ENCODE data around the gene WARS2.

Gene WARS2

DNA sequence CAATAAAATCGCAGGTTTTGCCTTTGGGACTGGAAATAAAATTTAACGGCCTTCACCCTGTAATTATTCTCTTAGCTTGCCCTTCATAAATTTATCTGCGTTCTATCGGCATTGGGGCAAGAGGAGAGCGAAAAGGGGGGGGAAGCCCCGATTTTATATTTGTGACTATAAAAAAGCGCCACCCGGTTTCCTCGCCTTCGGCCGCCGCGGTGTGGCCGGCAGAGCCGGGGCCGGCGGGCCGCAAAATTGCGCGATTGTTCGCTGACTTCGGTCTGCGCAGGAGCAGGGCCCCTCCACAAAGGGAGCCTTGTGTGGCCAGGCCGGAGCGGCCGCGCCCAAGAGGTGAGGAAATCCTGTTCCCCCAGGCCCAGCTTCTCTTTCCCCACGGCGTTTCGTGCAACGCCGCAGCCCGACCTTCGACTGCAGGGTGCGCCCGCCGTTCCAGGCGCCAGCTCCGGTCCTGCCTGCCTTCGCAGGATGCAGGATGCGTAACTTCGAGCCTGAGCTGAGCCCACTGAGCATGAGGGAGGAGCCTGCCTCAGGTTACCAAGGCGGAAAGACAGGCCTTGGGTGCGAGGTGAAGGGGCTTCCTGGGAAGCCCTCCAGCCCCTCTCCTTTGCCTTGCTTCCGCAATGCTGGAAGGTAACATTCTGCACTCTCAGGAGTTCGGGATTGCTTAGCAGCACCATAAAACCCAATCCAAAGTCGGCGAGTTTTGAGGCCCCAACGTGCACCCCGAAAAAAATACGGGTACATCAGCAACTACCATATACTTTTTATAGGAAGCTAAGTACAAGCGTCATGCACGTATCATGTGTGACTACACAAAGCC, 147.4 kb downstream of the WARS2 start:
- H3K9me3 Mint-ChIP-seq = peaks cover 0 to 11% of the 10 kb centered on the region in 2 donors
- ATAC-seq (replicated peaks) = no peak
- DNase-seq = no peak
- H3K4me3 Mint-ChIP-seq = no peak overlapping the region
- peaks cover 81 to 98% of the 10 kb centered on the region in 2 donors for H3K27me3 Mint-ChIP-seq
- no peak overlapping the region for H3K27ac Mint-ChIP-seq
- H3K36me3 Mint-ChIP-seq (ENCODE audit: insufficient read depth) = peaks cover 6% of the 10 kb centered on the region
- H3K4me1 Mint-ChIP-seq (ENCODE audit: low read depth in 2 of 2) = peaks cover 0 to 2% of the 10 kb centered on the region in 2 donors

GRCh38 chr1:118992237-118992825, 148.1 kb downstream of the WARS2 start:
- Mint-ChIP-seq H3K9me3 (peaks cover 0 to 9% of the 10 kb centered on the region in 2 donors), H3K4me3 (no peak overlapping the region), H3K36me3 (ENCODE audit: insufficient read depth) (peaks cover 6% of the 10 kb centered on the region), H3K27ac (no peak overlapping the region), H3K4me1 (ENCODE audit: low read depth in 2 of 2) (peaks cover 0 to 2% of the 10 kb centered on the region in 2 donors), H3K27me3 (peaks cover 78 to 98% of the 10 kb centered on the region in 2 donors)
- DNase-seq (no peak), ATAC-seq (replicated peaks) (no peak)

GRCh38 chr1:118991448-118991847, 149.0 kb downstream of the WARS2 start:
- Mint-ChIP-seq H3K27ac (no peak overlapping the region), H3K4me1 (ENCODE audit: low read depth in 2 of 2) (peaks cover 0 to 4% of the 10 kb centered on the region in 2 donors), H3K27me3 (peaks cover 87 to 98% of the 10 kb centered on the region in 2 donors), H3K9me3 (peaks cover 0 to 9% of the 10 kb centered on the region in 2 donors), H3K36me3 (ENCODE audit: insufficient read depth) (peaks cover 6% of the 10 kb centered on the region), H3K4me3 (no peak overlapping the region)
- DNase-seq (no peak), ATAC-seq (replicated peaks) (no peak)

DNA sequence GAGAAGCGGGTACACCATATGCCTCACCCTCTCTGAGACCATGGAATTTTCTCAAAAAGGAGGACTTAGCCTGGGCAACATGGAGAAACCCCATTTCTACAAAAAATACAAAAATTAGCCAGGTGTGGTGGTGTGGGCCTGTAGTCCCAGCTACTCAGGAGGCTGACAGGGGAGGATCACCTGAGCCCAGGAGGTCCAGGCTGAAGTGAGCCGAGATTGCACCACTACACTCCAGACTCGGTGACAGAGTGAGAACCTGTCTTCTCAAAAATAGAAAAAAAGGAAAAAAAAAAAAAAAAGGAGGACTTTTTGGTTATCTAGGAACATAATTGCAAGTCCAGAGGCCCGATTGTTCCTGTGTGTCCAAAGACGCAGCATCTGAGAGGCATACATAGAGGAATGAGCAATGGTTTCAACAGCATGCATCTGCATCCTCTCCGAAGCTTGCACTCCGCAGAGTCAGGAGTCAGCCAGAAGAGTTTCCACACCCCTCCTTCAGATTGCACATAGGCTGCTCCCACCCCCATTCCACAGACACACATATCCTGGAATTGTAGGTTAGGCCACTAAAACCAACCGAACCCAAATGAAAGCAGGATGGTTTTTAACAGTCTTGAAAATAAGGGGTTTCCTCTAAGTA, 149.8 kb downstream of the WARS2 start:
- no peak for DNase-seq
- ATAC-seq (replicated peaks) = no peak
- no peak overlapping the region for H3K27ac Mint-ChIP-seq
- no peak overlapping the region for H3K4me3 Mint-ChIP-seq
- H3K27me3 Mint-ChIP-seq = peaks cover 91 to 98% of the 10 kb centered on the region in 2 donors
- H3K4me1 Mint-ChIP-seq (ENCODE audit: low read depth in 2 of 2) = peaks cover 3 to 4% of the 10 kb centered on the region in 2 donors
- peaks cover 6% of the 10 kb centered on the region for H3K36me3 Mint-ChIP-seq (ENCODE audit: insufficient read depth)
- peaks cover 0 to 9% of the 10 kb centered on the region in 2 donors for H3K9me3 Mint-ChIP-seq

GRCh38 chr1:118989878-118990378, 150.5 kb downstream of the WARS2 start:
- Mint-ChIP-seq H3K27ac (no peak overlapping the region), H3K4me1 (ENCODE audit: low read depth in 2 of 2) (peaks cover 3 to 9% of the 10 kb centered on the region in 2 donors), H3K27me3 (peaks cover 91 to 98% of the 10 kb centered on the region in 2 donors), H3K36me3 (ENCODE audit: insufficient read depth) (peaks cover 6% of the 10 kb centered on the region), H3K4me3 (no peak overlapping the region), H3K9me3 (peaks cover 0 to 9% of the 10 kb centered on the region in 2 donors)
- ATAC-seq (replicated peaks) = no peak
- no peak for DNase-seq

- H3K27me3 Mint-ChIP-seq = peaks cover 89 to 98% of the 10 kb centered on the region in 2 donors
- H3K4me3 Mint-ChIP-seq = no peak overlapping the region
- H3K4me1 Mint-ChIP-seq (ENCODE audit: low read depth in 2 of 2) = peaks cover 3 to 12% of the 10 kb centered on the region in 2 donors
- DNase-seq (no peak), ATAC-seq (replicated peaks) (no peak)
- H3K36me3 Mint-ChIP-seq (ENCODE audit: insufficient read depth) = peaks cover 6% of the 10 kb centered on the region
- peaks cover 0 to 11% of the 10 kb centered on the region in 2 donors for H3K9me3 Mint-ChIP-seq
- no peak overlapping the region for H3K27ac Mint-ChIP-seq
Observed at GRCh38 chr1:118989006-118989815, 151.2 kb downstream of the WARS2 start.

GRCh38 chr1:118988186-118989005, 152.1 kb downstream of the WARS2 start, which contains the start of gene TBX15:
Gene TBX15 (minus strand): TSS chr1:118988343. CDS start chr1:118987795, 548 bp downstream.
- ATAC-seq (replicated peaks) (no peak), DNase-seq (no peak)
- Mint-ChIP-seq H3K36me3 (ENCODE audit: insufficient read depth) (peaks cover 6% of the 10 kb centered on the region), H3K4me3 (peak within 1 kb of the TSS; percentile 15 to 54), H3K4me1 (ENCODE audit: low read depth in 2 of 2) (peaks cover 3 to 12% of the 10 kb centered on the region in 2 donors), H3K9me3 (peaks cover 0 to 11% of the 10 kb centered on the region in 2 donors), H3K27me3 (peaks cover 89 to 98% of the 10 kb centered on the region in 2 donors), H3K27ac (no peak within 1 kb of the TSS)

GRCh38 chr1:118987468-118988185, 152.8 kb downstream of the WARS2 start:
- Mint-ChIP-seq H3K4me3 (peak overlapping the region; percentile 15 to 54), H3K9me3 (peaks cover 0 to 14% of the 10 kb centered on the region in 2 donors), H3K36me3 (ENCODE audit: insufficient read depth) (peaks cover 6% of the 10 kb centered on the region), H3K27me3 (peaks cover 94 to 100% of the 10 kb centered on the region in 2 donors), H3K4me1 (ENCODE audit: low read depth in 2 of 2) (peaks cover 3 to 12% of the 10 kb centered on the region in 2 donors), H3K27ac (no peak overlapping the region)
- DNase-seq (no peak), ATAC-seq (replicated peaks) (no peak)

DNA sequence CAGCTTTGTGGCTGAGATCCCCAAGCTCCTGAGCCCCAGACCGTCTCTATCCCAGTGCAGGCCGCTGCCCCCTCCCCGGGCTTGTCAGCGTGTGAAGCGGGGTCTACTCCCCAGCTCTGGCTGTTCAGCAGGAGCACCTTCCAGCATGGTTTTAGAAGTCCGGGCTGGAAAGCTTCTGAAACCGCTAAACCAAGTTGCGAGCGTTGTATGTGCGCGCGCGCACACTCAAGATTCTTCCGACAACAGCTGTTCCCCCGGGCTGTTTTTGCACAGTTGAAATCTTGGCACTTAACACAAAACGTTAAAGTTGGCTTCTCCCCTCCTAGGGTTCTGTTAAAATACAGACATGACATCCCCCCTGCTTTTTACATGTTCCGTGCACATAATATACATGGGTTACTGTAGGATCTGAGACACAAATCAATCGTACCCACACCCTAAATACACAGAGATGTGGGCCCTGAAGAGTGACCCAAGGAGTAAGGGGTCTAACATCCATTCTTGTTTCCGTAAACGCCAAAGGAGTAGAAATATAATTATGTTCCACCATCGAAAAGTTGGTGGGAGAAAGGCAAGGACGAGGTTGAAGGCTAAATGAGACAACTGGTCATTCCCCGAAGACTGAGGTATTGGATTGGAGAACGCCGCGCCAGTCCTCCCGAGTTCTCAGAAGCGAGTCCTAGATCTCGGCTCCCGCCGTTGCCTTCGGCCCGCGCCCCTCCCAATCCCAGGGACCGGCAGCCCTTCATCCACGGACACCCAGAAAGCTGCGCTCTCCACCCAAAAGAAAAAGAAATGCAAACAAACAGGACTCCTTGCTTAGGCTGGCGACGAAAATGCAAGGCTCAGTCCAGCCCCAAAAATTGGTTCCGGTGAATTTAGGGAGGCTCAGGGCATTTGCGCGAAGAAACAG, 153.6 kb downstream of the WARS2 start:
- Mint-ChIP-seq H3K4me1 (ENCODE audit: low read depth in 2 of 2) (peaks cover 3 to 12% of the 10 kb centered on the region in 2 donors), H3K36me3 (ENCODE audit: insufficient read depth) (peaks cover 3% of the 10 kb centered on the region), H3K9me3 (peaks cover 0 to 10% of the 10 kb centered on the region in 2 donors), H3K4me3 (peak overlapping the region in 1 of 2 donors; percentile 54), H3K27me3 (peaks cover 93 to 100% of the 10 kb centered on the region in 2 donors), H3K27ac (no peak overlapping the region)
- ATAC-seq (replicated peaks) (no peak), DNase-seq (no peak)

GRCh38 chr1:118985640-118986554, 154.6 kb downstream of the WARS2 start:
- H3K9me3 Mint-ChIP-seq = peaks cover 0 to 6% of the 10 kb centered on the region in 2 donors
- no peak overlapping the region for H3K27ac Mint-ChIP-seq
- H3K27me3 Mint-ChIP-seq = peaks cover 93 to 100% of the 10 kb centered on the region in 2 donors
- H3K4me3 Mint-ChIP-seq = no peak overlapping the region
- no peak for ATAC-seq (replicated peaks)
- H3K36me3 Mint-ChIP-seq (ENCODE audit: insufficient read depth) = peaks cover 3% of the 10 kb centered on the region
- no peak for DNase-seq
- peaks cover 3 to 12% of the 10 kb centered on the region in 2 donors for H3K4me1 Mint-ChIP-seq (ENCODE audit: low read depth in 2 of 2)
